Hindlimb muscle (tissue), 1 donor: Measurements from ENCODE around the gene RAB15. TPM values are rescaled to one million over a fixed set of nuclear protein-coding genes. Genes with fewer than 3 reads are reported as not detected.

Experiments
- DNase-seq: peaks from one replicate; pipeline ENCODE4 v3.0.0-alpha.2; 2013
- polyA plus RNA-seq: library from polyadenylated mRNA; unstranded; fragments of 120-200 nt; gene quantifications from one replicate; pipeline ENCODE4 v1.2.1, GENCODE V29; 2013; ENCODE audit not compliant: insufficient read length

Gene RAB15
- polyA plus RNA-seq, 1 donor: 35.3 TPM

DNA sequence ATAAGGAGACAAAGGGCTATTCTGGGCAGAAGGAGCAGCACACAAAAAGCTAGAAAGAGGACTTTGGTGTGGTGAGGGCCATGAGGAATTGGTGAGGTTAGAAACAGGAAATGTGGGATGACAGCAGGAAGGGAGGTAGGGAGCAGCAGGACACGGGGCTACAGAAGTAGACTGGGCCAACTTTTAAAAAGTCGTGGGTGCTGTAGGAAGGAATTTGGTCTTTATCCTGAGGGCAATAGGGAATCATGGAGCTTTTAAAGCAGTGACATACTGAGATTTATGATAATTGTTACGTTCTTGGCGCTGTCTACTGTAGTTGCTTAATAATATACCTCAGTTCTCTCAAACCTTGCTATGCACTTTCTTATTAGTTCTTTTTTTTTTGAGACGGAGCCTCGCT, 66.1 kb downstream of the RAB15 start:
- no peak for DNase-seq

DNA sequence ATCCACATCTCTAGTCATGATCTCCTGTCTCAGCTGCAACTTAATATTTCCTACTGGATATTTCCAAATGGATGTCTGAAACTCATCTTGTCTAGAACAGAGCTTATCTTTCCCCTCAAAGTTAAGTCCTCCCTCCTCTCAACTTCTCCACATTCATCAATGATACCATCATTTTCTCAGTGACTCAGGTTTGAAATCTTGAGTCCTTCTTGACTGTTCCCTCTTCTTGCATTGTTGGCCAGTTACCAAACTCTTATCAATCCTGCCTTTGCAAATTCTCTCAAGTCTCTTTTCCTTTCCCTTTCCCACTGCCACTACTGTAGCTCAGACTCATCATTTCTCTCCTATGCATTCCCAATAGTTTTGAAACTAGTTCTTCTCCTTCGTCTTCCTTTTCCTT, 72.2 kb downstream of the RAB15 start:
- DNase-seq: no peak

Other genes starting within 250 kb of the RAB15 start
- gene SPTB, start 92.4 kb downstream of the RAB15 start, polyA plus RNA-seq: 215 TPM
- 38.7 TPM for gene CHURC1, start 57.9 kb downstream of the RAB15 start, polyA plus RNA-seq
- gene GPX2, start 29.6 kb downstream of the RAB15 start, polyA plus RNA-seq: 0.67 TPM
- 23.9 TPM for gene FNTB, start 14.6 kb upstream of the RAB15 start, polyA plus RNA-seq
- gene MAX, start 130.2 kb upstream of the RAB15 start, polyA plus RNA-seq: 37.1 TPM